ENCODE results near the gene CCNY.
A peak's percentile ranks its signal among the peaks of the same experiment; 100 is the strongest.
"Not testable (repeated sequence)": the region's sequence is repeated elsewhere in the genome, so short reads cannot be mapped to it uniquely, and the experiment has no call there.

CCNY gene

DNA sequence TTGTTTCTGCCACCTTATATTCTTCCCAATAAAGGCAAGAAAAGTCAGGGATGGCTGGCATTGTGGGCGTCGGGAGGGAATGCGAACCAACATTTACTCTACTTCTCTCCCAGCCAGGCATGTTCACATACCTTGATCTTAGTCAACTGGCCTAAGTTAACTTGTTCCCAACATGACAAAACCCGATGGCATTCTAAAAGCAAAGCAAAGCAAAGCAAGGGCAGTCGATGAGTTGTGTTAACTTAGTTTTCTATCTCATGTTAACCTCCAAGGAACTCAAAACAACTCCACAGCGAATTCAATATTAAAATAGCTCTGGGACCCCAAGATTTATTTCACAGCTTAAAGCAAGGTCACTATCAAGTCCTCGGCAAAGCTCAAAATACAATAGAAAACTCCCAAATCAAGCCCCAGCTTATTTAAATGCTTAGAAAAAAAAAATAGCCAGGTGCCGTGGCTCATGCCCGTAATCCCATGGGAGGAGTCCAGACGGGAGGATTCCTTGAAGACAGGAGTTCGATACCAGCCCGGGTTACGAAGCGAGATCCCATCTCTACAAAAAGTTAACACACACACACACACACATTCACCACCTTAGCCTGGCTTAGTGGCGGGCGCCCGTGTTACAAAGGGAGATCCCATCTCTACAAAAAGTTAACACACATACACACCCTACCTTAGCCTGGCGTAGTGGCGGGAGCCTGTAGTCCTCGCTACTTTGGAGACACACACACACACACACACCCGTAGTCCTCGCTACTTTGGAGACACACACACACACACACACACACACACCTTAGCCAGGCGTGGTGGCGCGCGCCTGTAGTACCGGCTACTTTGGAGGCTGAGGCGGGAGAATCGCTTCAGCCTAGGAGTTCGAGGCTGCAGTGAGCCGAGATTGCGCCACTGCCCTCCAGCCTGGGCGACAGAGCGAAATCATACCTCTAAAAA lies 901 bp upstream of the CCNY start:
- DNase-seq = no peak

GRCh38 chr10:35336921-35337823 lies 863 bp downstream of the CCNY start:
- peak; percentile 32 for DNase-seq

DNA sequence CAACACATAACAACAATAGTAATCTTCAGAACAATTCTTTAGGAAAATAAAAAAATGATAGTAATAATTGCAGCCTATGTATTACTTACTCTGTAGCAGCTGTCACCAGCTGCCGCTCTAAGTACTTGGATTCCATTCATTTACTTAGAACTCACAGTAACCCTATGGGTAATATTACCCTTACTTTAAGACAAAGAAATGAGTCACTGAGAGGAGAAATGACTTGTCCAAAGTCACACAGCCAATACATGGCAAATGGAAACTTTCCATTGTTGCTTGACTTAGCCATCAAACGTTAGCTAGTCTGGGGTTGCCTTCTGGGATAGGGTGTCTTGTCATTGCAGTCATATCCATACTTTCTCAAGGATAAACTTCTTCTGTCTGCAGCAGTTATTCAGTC lies 3.6 kb downstream of the CCNY start:
- peak; percentile 58 for DNase-seq

- DNase-seq = no peak
Observed at GRCh38 chr10:35340975-35341374, 4.7 kb downstream of the CCNY start.

- no peak for DNase-seq
Observed at GRCh38 chr10:35341521-35341920, 5.2 kb downstream of the CCNY start.

- no peak for DNase-seq
Observed at GRCh38 chr10:35342183-35342753, 6.0 kb downstream of the CCNY start.

DNA sequence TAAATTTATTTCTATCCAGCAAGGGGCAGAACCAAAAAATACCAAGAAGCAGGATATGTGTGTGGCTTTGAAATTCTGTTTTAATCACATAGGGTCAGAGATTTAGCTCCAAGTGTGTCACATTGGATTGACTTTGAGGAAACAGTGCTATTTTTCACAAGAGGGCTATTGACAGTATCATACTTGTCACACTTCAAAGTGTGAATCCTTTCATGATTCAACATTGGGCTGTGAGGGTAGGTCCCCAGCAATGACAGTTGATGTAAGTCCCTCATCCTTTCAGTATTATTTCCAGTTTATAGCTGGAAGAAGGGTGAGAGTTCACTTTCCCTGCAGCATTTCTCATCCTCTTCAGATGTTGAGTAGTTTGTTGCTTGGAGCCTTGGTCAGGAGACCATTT lies 7.4 kb downstream of the CCNY start:
- DNase-seq = no peak

GRCh38 chr10:35345383-35345742 lies 9.1 kb downstream of the CCNY start:
- DNase-seq = no peak

- peak; percentile 40 for DNase-seq
Observed at GRCh38 chr10:35346248-35346647, 9.9 kb downstream of the CCNY start.

- DNase-seq = peak; percentile 72
Observed at GRCh38 chr10:35347121-35347562, 10.8 kb downstream of the CCNY start.

DNA sequence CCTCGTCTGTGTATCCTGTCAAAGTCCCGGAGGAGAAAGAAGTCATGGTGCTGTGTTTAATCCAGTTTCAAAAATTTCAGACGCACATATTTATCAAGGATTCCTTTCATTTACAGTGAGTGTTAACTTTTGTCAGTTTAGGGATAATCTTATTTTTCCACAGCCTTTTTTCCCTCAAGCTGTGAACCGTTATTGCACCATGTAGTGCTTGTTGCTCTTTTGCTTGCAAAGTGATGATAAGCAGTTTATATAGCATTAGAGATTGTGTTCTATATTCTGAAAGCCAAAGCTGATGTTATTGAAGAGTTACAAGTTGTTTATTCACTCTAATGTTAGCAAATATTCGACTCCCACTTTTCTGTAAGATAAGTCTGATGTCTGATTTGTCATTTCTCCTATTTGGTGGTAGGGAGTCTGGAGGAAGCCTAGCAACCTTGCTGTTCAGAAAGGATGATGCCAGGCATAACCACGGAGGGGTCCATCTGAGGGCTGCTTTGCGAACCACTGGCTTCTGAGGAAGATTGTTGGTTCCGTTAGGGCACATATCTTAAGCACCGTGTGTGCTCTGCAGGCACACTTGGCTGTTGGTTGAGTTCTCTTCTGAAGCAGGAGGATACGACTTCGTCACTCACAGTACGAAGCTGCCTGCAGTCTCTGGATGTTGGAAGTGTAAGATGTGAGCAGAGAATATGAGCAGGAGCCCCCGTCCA lies 11.7 kb downstream of the CCNY start:
- DNase-seq = no peak

DNA sequence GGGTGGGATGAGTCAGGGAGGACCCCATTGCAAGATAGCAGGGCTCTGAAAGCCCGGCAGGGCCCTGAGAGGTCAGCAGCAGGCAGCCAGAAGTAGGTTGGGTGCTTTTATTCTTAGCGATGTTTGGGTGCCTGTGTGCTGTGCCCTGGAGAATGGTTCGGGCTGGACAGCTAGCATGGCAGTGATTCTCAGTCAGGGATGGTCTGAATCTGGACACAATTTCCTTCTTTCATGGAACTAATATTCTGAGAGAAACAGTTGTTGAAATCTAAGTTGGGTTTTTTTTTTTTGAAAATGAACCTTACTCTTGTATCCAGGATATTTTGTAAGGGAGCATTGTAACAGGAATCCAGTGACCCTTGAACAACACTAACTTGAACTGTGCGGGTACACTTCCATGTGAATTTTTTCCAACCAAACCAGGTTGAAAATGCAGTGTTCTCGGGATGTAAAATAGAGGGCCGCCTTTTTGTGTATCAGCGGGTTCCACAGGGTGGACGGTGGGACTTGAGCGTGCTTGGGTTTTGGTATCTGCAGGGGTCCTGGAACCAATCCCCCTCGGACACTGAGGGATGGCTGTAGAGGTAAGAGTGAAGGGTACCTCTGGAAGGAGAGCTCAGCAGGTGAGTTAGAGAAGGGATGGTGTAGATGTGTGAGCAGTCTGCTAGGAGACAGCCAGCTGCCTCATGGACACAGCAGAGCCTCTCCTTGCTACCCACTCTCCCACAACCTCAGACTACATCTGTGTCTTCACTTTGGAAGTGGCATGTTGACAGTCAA lies 12.5 kb downstream of the CCNY start:
- DNase-seq = no peak

DNA sequence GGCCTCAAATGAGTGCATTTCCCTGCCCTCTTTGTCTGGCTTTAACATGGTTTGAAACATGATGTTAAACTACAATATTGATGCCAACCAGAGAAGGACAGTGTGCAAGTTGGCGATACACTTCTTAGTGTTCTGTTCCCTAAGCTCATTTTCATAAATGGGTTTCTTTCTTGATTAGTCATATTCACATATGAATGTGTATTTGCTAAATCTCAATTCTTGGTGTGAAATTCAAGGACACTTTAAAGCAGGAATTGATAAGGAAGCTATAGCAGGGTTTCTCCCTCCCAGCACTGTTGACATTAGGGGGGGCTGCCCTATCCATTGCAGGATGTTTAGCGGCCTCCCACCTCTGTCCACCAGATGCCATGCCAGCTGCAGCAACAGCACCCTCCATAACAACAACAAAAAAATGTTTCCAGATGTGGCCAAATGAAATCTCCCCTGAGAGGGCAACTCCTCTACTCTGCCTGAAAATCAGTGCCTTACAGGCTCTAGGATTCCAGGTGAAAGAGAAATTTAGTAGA lies 13.1 kb downstream of the CCNY start:
- DNase-seq = no peak

- DNase-seq = peak; percentile 59
Observed at GRCh38 chr10:35351021-35351420, 14.7 kb downstream of the CCNY start.

- DNase-seq = no peak
Observed at GRCh38 chr10:35352097-35352496, 15.8 kb downstream of the CCNY start.

DNA sequence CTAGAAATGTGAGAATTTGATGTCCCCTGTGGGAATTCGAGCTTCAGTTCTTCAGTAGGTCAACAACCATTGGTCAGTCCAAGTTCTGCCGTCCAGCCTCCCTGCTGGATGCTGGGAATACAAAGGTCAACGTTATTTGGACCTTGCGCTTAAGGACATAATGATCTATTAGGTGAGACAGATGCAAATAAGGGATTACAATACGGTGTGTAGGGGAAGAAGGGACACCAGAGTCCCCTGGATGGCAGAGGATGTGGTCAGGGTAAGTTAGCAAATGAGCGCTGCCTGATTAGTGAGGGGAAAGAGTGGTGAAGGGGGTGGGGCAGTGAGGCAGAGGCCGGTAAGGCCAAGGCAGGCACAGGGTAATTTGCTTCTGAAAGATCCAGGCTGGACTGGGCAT lies 16.2 kb downstream of the CCNY start:
- no peak for DNase-seq

DNA sequence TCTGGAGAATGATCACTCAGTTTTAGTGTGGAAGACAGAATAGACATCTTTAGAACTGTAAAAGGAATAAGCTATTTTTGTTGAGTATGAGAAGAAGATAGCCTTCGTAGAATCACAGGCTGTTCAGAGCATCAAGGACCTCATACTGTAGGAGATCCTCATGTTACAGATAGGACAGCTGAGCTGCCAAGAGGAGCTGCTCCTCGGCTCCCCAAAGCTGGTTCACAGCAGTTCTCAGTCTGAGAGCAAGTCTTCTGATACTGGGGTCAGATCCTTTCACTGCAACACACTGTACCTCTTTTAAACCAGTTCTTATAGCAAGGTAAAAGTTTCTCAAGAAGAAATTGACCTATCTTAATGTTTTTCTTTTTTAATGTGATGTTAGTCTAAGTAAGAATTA lies 17.1 kb downstream of the CCNY start:
- DNase-seq = no peak

GRCh38 chr10:35353805-35354204 lies 17.5 kb downstream of the CCNY start:
- no peak for DNase-seq

DNA sequence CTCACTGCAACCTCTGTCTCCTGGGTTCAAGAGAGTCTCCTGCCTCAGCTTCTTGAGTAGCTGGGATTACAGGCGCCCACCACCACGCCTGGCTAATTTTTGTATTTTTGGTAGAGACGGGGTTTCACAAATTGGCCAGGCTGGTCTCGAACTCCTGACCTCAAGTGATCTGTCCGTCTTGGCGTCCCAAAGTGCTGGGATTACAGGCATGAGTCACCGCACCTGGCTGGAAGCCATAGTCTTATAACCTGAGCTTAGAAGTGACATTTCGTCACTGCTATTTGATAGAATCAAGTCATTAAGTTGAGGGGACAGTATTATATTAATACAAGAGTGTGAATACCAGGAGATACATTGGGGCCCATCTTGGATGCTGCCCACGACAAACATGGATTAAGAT lies 17.9 kb downstream of the CCNY start:
- DNase-seq = not testable (repeated sequence)

GRCh38 chr10:35355971-35356724 lies 19.8 kb downstream of the CCNY start:
- peak; percentile 74 for DNase-seq

DNA sequence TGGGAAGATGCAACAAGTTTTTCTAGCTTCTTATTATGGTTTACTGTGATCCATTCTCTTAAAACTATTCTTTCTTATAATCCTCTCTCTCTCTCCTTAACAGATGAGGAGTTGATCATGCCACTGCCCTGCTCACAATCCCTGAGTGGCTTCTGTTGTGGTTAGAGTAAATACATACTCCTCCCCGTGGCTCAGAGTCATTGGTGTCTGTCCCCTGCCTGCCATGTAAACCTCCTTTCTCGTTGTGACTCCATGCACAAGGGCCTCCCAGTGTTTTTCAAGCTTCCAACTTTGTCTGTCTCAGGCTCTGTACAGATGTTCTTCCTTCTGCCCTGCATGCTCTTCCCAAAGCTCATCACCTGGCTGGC lies 20.4 kb downstream of the CCNY start:
- DNase-seq = no peak

Measured in inflammatory macrophage treated with lipopolysaccharide for 4 hours (primary cell).